HepG2 (cell line): ENCODE measurements around the gene GMNN. TPM values are rescaled to one million over a fixed set of nuclear protein-coding genes. Genes with fewer than 3 reads are reported as not detected.

Experiments used
- ATAC-seq: fragments of 200-7000 bp; cut with Tn5 transposase; 3 replicates; pipeline ENCODE4 v1.9.1; 2020; ENCODE audit warnings: mild to moderate bottlenecking, moderate library complexity
- BruUV-seq: library from RNA; stranded (reverse); fragments of 400-500 nt; replicated peaks from 2 replicates; lab custom pipeline; 2021; lab: Mats Ljungman, UMichigan
- CTCF ChIA-PET: fragments of 300-600 bp; formaldehyde crosslinking; extraction: SDS; loops from one replicate; lab custom pipeline; 2021; ENCODE audit warnings: low total read pairs, inconsistent platforms, low intra/inter-chr PET ratio; lab: Yijun Ruan, JAX
- POLR2A ChIA-PET: fragments of 350-600 bp; sonication (Branson Sonifier 250); formaldehyde crosslinking; loops from one replicate; lab custom pipeline; 2020; ENCODE audit warnings: antibody characterized with exemption, inconsistent platforms; lab: Yijun Ruan, JAX
- DNase-seq: peaks from one replicate; pipeline ENCODE4 v3.0.0-alpha.2; 2015; ENCODE audit warnings: low spot score
- FAIRE-seq: peaks from 3 replicates; lab custom pipeline; 2011; peaks lifted over from hg19 to GRCh38; lab: Jason Lieb, UNC
- H2AFZ ChIP-seq: one replicate; pipeline ENCODE4 v1.6.1; 2011; ENCODE audit warnings: low read length, inconsistent platforms
- H3K27ac ChIP-seq: fragments of 300-600 bp; 3 replicates; pipeline ENCODE4 v1.8.0; 2011; ENCODE audit warnings: mixed run types, mild to moderate bottlenecking, mixed read lengths, low read length, inconsistent platforms; ENCODE audit not compliant: insufficient read depth; ENCODE audit errors: extremely low read length
- H3K27me3 ChIP-seq, 2 experiments: fragments of 200-600 bp in 1 of 2; 2 replicates in 1 of 2; 3 replicates in 1 of 2; pipeline versions ENCODE4 v1.6.0 to v1.8.0; 2011; ENCODE audit warnings: low read length in 2 of 2, mild to moderate bottlenecking in 2 of 2, moderate library complexity in 2 of 2, inconsistent platforms in 1 of 2; ENCODE audit not compliant: insufficient read depth in 2 of 2, control insufficient read depth in 1 of 2
- H3K36me3 ChIP-seq, 2 experiments: fragments of 200-600 bp in 1 of 2; replicated peaks in 1 of 2; 2 replicates in 1 of 2; 3 replicates in 1 of 2; pipeline versions ENCODE4 v1.5.1 to v1.8.0; 2011; ENCODE audit warnings: low read length in 2 of 2, inconsistent platforms in 1 of 2; ENCODE audit not compliant: insufficient read depth in 2 of 2, control insufficient read depth in 1 of 2
- H3K4me1 ChIP-seq: 2 replicates; pipeline ENCODE4 v1.5.1; 2012; ENCODE audit warnings: low read length, inconsistent platforms; ENCODE audit not compliant: insufficient read depth
- H3K4me2 ChIP-seq: 2 replicates; pipeline ENCODE4 v1.6.0; 2011; ENCODE audit warnings: low read depth, low read length, inconsistent platforms
- H3K4me3 ChIP-seq, 3 experiments: fragments of 200-600 bp in 1 of 3; sonication (generic), shearing (Covaris generic) in 1 of 3; replicated peaks in 1 of 3; 2 replicates each; pipeline ENCODE4 v1.5.1; 2011 to 2016; ENCODE audit warnings: low read length in 3 of 3, inconsistent platforms in 2 of 3, low read depth in 2 of 3, mild to moderate bottlenecking in 2 of 3, control low read depth in 1 of 3, mixed read lengths in 1 of 3; ENCODE audit not compliant: insufficient read depth in 1 of 3
- H3K79me2 ChIP-seq: one replicate; pipeline ENCODE4 v1.6.1; 2011; ENCODE audit warnings: low read length, inconsistent platforms; ENCODE audit not compliant: insufficient read depth
- H3K9ac ChIP-seq: 2 replicates; pipeline ENCODE4 v1.6.0; 2011; ENCODE audit warnings: mild to moderate bottlenecking, low read depth, low read length, inconsistent platforms; ENCODE audit not compliant: insufficient read depth
- H3K9me3 ChIP-seq: 2 replicates; pipeline ENCODE4 v1.5.1; 2012; ENCODE audit warnings: mild to moderate bottlenecking, low read length
- H4K20me1 ChIP-seq: 2 replicates; pipeline ENCODE4 v1.6.0; 2011; ENCODE audit warnings: inconsistent platforms, mild to moderate bottlenecking, low read length, moderate library complexity; ENCODE audit not compliant: insufficient read depth
- ATF4 ChIP-seq, 2 experiments: fragments of 450-650 bp in 1 of 2; sonication (generic) in 1 of 2; formaldehyde crosslinking; IDR thresholded peaks; 2 replicates each; pipeline versions ENCODE4 v1.5.0 to v1.8.0; 2020 to 2022; ENCODE audit warnings: mild to moderate bottlenecking in 1 of 2, missing genetic modification reagents in 1 of 2
- BRCA1 ChIP-seq: sonication (generic); formaldehyde crosslinking; IDR thresholded peaks from 2 replicates; pipeline ENCODE4 v1.4.0; 2020; ENCODE audit warnings: missing genetic modification reagents
- ETS1 ChIP-seq: sonication (generic); formaldehyde crosslinking; IDR thresholded peaks from 2 replicates; pipeline ENCODE4 v1.4.0; 2020; ENCODE audit warnings: missing genetic modification reagents
- HNF1A ChIP-seq, 2 experiments: sonication (generic) in 1 of 2; formaldehyde crosslinking in 1 of 2; IDR thresholded peaks; 2 replicates each; pipeline versions ENCODE4 v1.4.0 to v1.6.1; 2016 to 2020; ENCODE audit warnings: borderline replicate concordance in 1 of 2, low read depth in 1 of 2, mild to moderate bottlenecking in 1 of 2, missing genetic modification reagents in 1 of 2
- POLR2AphosphoS2 ChIP-seq: IDR thresholded peaks from 2 replicates; pipeline ENCODE4 v1.6.1; 2011; ENCODE audit warnings: low read depth, low read length, improper control_type of control experiment
- SIX4 ChIP-seq: sonication (generic); formaldehyde crosslinking; IDR thresholded peaks from 2 replicates; pipeline ENCODE4 v1.4.0; 2020; ENCODE audit warnings: missing genetic modification reagents
- UBTF ChIP-seq: sonication (generic); formaldehyde crosslinking; IDR thresholded peaks from 2 replicates; pipeline ENCODE4 v1.4.0; 2020; ENCODE audit warnings: mild to moderate bottlenecking, missing genetic modification reagents
- ZFP90 ChIP-seq: sonication (generic); formaldehyde crosslinking; IDR thresholded peaks from 2 replicates; pipeline ENCODE4 v1.8.0; 2022; ENCODE audit warnings: missing genetic modification reagents, mild to moderate bottlenecking, inconsistent platforms, borderline replicate concordance
- ZHX1 ChIP-seq: sonication (generic); formaldehyde crosslinking; IDR thresholded peaks from 2 replicates; pipeline ENCODE4 v1.8.1; 2022; ENCODE audit warnings: low read depth, mild to moderate bottlenecking, missing genetic modification reagents
- ZNF264 ChIP-seq: sonication (generic); formaldehyde crosslinking; IDR thresholded peaks from 2 replicates; pipeline ENCODE4 v1.4.0; 2020; ENCODE audit warnings: missing genetic modification reagents
- ZNF766 ChIP-seq: sonication (generic); formaldehyde crosslinking; IDR thresholded peaks from 2 replicates; pipeline ENCODE4 v1.5.0; 2020; ENCODE audit warnings: missing genetic modification reagents, borderline replicate concordance
- WGBS: methylation state at CpG from one replicate; pipeline ENCODE4 v1.1.6; 2017; ENCODE audit warnings: low lambda C conversion rate; 5-methylcytosine and 5-hydroxymethylcytosine counted together
- in situ Hi-C: cut with HindIII; loops from 2 replicates; pipeline ENCODE4 v1.10.0; 2017; ENCODE audit warnings: low pct_unique_long_range_greater_than_20kb; ENCODE audit not compliant: extremely low pct_ligation_motif_present
- intact Hi-C: fragments of 100-400 bp; cut with micrococcal nuclease; formaldehyde crosslinking; loops from one replicate; pipeline ENCODE4 v1.10.0; 2022; ENCODE audit not compliant: unreplicated experiment
- polyA plus RNA-seq, 8 experiments: library from polyadenylated mRNA; depleted of rRNA in 3 of 8; stranded (reverse) in 7 of 8; unstranded in 1 of 8; fragments of >200 nt; fragmentation: Illumina TruSeq in 4 of 8; extraction: Trizol in 4 of 8; gene quantifications; 2 replicates each; pipeline versions ENCODE4 v1.2.1 to v1.2.3, GENCODE V29; 2011 to 2016; ENCODE audit warnings: low read depth in 4 of 8, missing spikeins in 1 of 8, mixed read lengths in 1 of 8; ENCODE audit not compliant: insufficient read depth in 1 of 8
- total RNA-seq, 5 experiments: library from RNA; depleted of rRNA; stranded (reverse); fragments of >200 nt; fragmentation: Illumina TruSeq; extraction: Trizol; gene quantifications; 2 replicates each; pipeline ENCODE4 v1.2.3, GENCODE V29; 2016; ENCODE audit warnings: low read depth in 1 of 5

Gene GMNN
- total and polyA plus RNA-seq, 2 of the 13 experiments (the other 11 are each of a cell fraction or from before 2014, with no cell fraction given): 61.8 to 154 TPM

GRCh38 chr6:24809728-24810127 is 35.0 kb downstream of the GMNN start:
- intact Hi-C loops: no loop called here
- Histone ChIP-seq H3K4me1 (peaks cover 40% of the 10 kb centered on the region), H3K79me2 (no peaks in the 10 kb centered on the region), H3K27ac (peak overlapping the region; percentile 34), H3K36me3 (no peaks in the 10 kb centered on the region), H3K4me3 (no peak overlapping the region; a peak in 1 of 6 replicates), H3K9me3 (no peaks in the 10 kb centered on the region), H2AFZ (no peak overlapping the region), H3K27me3 (no peaks in the 10 kb centered on the region), H3K4me2 (peak overlapping the region; percentile 60), H3K9ac (no peak overlapping the region), H4K20me1 (no peaks in the 10 kb centered on the region)
- in situ Hi-C loops: no loop called here
- peak; percentile 65 for FAIRE-seq
- WGBS: 4% methylated on average over 3 of the region's 3 CpGs
- CTCF ChIA-PET: no interaction called here
- DNase-seq: peak; percentile 72
- ATAC-seq: peak; percentile 96
- no TSS peak for BruUV-seq
- POLR2A ChIA-PET: interaction anchor here (1.0 to 1.2 kb wide), 2 partner anchors 9 to 15 kb away, joined by 3 to 8 read pairs; no protein-coding TSS in a partner anchor
- peak; percentile 34; the same call in 1 of the 2 replicates for TF ChIP-seq UBTF
- 0 out of 2 replicates have a peak, but pooled peaks have one; percentile 42 for TF ChIP-seq BRCA1 (CRISPR knock-in tag)
- TF ChIP-seq ZFP90 (CRISPR knock-in tag): peak; percentile 58; the same call in 1 of the 2 replicates
- 0 out of 2 replicates have a peak, but pooled peaks have one; percentile 50 for TF ChIP-seq ZNF766
- peak; percentile 82 for TF ChIP-seq ZNF264 (CRISPR knock-in tag)
- peak; percentile 76 for TF ChIP-seq ZHX1 (CRISPR knock-in tag)
- no peak for TF ChIP-seq ETS1 (CRISPR knock-in tag)
- TF ChIP-seq HNF1A (IDR thresholded peaks at IDR 0.05; ENCODE audit: low read depth): 0 out of 2 replicates have a peak, but pooled peaks have one; percentile 27
- no peak for TF ChIP-seq HNF1A (CRISPR knock-in tag; IDR thresholded peaks at IDR 0.05; ENCODE audit: borderline replicate concordance)
- TF ChIP-seq SIX4: no peak
- TF ChIP-seq ATF4 (CRISPR knock-in tag; IDR thresholded peaks at IDR 0.05): peak in 1 of 2 experiments; percentile 49; a peak in 2 of 4 replicates
- no peak for TF ChIP-seq POLR2AphosphoS2
